Measurements from ENCODE around the gene AMBP.

DNA sequence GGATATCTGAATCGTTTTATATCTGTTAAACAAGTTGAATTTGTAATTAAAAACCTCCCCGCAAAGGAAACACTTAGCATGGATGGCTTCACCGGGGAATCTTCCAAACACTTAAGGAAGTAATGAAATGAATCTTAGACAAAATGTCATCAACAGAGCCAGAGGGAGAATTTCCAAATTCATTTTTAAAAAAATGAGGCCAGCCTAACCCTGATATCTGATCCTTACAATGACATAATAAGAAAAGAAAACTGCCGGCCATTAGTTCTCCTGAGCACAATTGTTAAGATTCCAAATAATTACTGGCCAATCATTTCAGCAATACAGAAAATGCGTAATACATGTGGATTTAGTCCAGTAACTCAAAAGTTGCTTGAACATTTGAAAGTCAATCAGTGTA lies 27.1 kb upstream of the AMBP start:
- TF ChIP-seq, protein P1, sequence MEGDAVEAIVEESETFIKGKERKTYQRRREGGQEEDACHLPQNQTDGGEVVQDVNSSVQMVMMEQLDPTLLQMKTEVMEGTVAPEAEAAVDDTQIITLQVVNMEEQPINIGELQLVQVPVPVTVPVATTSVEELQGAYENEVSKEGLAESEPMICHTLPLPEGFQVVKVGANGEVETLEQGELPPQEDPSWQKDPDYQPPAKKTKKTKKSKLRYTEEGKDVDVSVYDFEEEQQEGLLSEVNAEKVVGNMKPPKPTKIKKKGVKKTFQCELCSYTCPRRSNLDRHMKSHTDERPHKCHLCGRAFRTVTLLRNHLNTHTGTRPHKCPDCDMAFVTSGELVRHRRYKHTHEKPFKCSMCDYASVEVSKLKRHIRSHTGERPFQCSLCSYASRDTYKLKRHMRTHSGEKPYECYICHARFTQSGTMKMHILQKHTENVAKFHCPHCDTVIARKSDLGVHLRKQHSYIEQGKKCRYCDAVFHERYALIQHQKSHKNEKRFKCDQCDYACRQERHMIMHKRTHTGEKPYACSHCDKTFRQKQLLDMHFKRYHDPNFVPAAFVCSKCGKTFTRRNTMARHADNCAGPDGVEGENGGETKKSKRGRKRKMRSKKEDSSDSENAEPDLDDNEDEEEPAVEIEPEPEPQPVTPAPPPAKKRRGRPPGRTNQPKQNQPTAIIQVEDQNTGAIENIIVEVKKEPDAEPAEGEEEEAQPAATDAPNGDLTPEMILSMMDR (IDR thresholded peaks at IDR 0.05 in 8 of 11, conservative IDR thresholded peaks at IDR 0.05 in 3 of 11) = no peak
- TF ChIP-seq POLR2A (IDR thresholded peaks at IDR 0.05) = no peak
- no peak for TF ChIP-seq POLR2AphosphoS5 (IDR thresholded peaks at IDR 0.05)

Measured in spleen (tissue), 7 donors.